ENCODE measurements around the gene FAT1.

FAT1 gene

DNA sequence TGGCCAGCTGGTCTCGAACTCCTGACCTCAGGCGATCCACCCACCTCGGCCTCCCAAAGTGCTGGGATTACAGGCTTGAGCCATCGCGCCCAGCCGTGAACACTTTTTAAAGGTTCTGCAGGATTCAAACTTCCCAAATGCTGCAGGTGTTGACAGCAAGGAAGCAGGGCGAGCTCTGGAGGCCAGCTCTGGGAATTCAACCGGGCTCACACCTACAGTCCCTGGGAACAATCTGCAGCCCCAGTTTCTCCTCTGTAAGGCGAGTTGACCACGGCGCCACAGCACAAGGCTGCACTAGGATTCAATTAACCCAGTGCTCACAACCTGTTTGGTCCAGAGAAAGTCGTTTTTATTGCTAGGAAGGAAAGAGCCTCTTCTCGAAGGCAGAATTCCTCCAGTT, 169.9 kb downstream of the FAT1 start:
- Histone ChIP-seq H4K20me1 (no peaks in the 10 kb centered on the region), H3K9ac (no peak overlapping the region), H3K36me3 (no peaks in the 10 kb centered on the region), H3K27ac (no peak overlapping the region), H3K4me3 (no peak overlapping the region), H3K27me3 (no peaks in the 10 kb centered on the region), H3K9me3 (replicated peaks in 1 of 11) (peaks cover 8 to 16% (median 11%) of the 10 kb centered on the region in 11 experiments; a peak in 19 of 22 replicates), H3K4me1 (peaks cover 0 to 8% (median 0%) of the 10 kb centered on the region in 10 experiments; a peak in 4 of 20 replicates), H3K4me2 (no peak overlapping the region)
- TF ChIP-seq Cebpa-rat (IDR thresholded peaks at IDR 0.05): no peak

DNA sequence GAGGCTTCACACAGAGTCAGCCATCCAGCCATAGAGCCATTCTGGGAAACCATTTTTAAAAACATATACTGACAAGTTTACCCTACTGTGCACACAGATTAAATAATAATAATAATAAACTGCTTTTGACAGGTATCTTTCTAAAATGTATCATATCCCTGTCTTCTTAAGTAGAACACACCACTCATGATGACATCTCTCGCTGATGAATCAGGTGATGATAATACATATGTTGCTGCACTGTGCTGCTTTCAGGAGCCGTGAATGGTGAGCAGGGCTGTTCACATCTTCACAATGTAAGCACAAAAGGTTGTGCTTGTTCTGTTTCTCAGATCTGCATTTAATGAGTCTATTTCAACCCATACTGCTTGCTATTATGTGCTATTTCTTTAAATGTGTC, 171.8 kb downstream of the FAT1 start:
- Histone ChIP-seq H3K27me3 (no peaks in the 10 kb centered on the region), H3K9me3 (replicated peaks in 1 of 11) (peaks cover 8 to 24% (median 19%) of the 10 kb centered on the region in 11 experiments; a peak in 20 of 22 replicates), H3K4me1 (no peaks in the 10 kb centered on the region), H3K4me3 (no peak overlapping the region), H3K27ac (no peak overlapping the region), H3K9ac (no peak overlapping the region), H3K36me3 (no peaks in the 10 kb centered on the region), H3K4me2 (no peak overlapping the region), H4K20me1 (no peaks in the 10 kb centered on the region)
- no peak for TF ChIP-seq Cebpa-rat (IDR thresholded peaks at IDR 0.05)

DNA sequence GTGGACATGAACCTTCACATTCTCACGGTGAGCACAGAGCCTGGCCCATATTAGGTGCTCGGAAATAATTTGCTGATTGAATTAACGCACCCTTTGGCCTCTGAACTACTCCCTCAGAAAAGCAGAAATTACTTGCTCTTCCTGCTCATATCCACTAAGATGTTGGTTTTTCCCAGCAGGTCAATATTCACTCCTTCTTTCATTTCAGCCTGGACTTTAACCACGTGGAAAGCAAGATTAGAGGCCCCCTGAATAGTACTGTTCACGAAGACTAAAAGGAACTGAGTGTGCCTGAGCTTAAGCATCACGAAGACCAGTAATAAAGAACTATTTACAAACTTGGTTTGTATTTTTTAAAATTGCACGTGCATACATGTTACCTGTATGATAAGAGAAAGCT, 178.2 kb downstream of the FAT1 start:
- Histone ChIP-seq H3K4me3 (no peak overlapping the region), H4K20me1 (no peaks in the 10 kb centered on the region), H3K36me3 (no peaks in the 10 kb centered on the region), H3K4me1 (no peaks in the 10 kb centered on the region), H3K9ac (no peak overlapping the region), H3K27me3 (no peaks in the 10 kb centered on the region), H3K27ac (no peak overlapping the region), H3K4me2 (no peak overlapping the region), H3K9me3 (replicated peaks in 1 of 11) (peaks cover 17 to 36% (median 27%) of the 10 kb centered on the region in 11 experiments; a peak in 19 of 22 replicates)
- TF ChIP-seq Cebpa-rat (IDR thresholded peaks at IDR 0.05): no peak

DNA sequence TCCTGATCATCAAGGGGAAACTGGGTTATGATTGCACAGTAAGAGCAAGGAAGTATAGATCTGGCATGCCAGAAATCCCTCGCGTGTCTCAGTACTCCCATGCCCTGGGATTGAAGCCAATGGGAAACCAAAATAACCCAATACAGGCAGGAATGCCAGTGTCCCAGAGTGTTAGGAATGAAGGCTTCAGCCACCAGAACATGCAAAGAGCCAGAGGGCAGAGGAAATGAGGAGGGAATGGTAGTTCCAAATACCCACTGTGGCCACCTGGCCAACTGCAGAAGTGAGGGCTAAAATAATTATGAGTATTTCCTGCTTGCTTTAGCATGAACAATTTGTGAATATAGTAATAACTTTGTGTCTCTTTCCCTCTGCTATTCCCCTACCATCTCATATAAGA, 180.4 kb downstream of the FAT1 start:
- Histone ChIP-seq H3K9me3 (replicated peaks in 1 of 11) (peaks cover 17 to 44% (median 32%) of the 10 kb centered on the region in 11 experiments; a peak in 19 of 22 replicates), H3K27ac (no peak overlapping the region), H3K4me3 (no peak overlapping the region), H3K36me3 (no peaks in the 10 kb centered on the region), H3K27me3 (no peaks in the 10 kb centered on the region), H3K4me2 (no peak overlapping the region), H4K20me1 (no peaks in the 10 kb centered on the region), H3K9ac (no peak overlapping the region), H3K4me1 (no peaks in the 10 kb centered on the region)
- no peak for TF ChIP-seq Cebpa-rat (IDR thresholded peaks at IDR 0.05)

DNA sequence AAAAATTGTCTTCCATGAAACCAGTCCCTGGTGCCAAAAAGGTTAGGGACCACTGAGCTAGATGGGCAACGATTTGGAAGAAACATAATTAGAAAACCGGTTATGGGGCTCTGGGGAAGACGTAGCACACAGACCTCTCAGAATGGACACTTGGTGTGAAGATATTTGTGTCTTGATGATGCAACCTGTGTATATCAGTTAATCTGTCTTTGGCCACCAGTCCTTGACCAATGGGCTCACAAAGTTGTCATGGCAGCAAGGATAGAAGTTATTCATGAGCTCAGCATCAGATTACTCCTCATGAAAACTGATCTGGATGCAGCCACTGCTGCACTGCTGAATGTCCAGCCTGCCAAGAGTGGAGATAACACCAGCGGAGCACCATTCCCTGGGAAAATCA, 181.9 kb downstream of the FAT1 start:
- no peaks in the 10 kb centered on the region for H3K36me3 ChIP-seq
- H3K4me2 ChIP-seq: no peak overlapping the region
- H3K4me1 ChIP-seq: no peaks in the 10 kb centered on the region
- H3K9me3 ChIP-seq (replicated peaks in 1 of 11): peaks cover 16 to 36% (median 24%) of the 10 kb centered on the region in 11 experiments; a peak in 18 of 22 replicates
- no peak overlapping the region for H3K4me3 ChIP-seq
- no peaks in the 10 kb centered on the region for H4K20me1 ChIP-seq
- TF ChIP-seq Cebpa-rat (IDR thresholded peaks at IDR 0.05): no peak
- H3K27ac ChIP-seq: no peak overlapping the region
- H3K27me3 ChIP-seq: no peaks in the 10 kb centered on the region
- no peak overlapping the region for H3K9ac ChIP-seq

- TF ChIP-seq Cebpa-rat (IDR thresholded peaks at IDR 0.05): no peak
- Histone ChIP-seq H3K36me3 (no peaks in the 10 kb centered on the region), H3K4me3 (no peak overlapping the region), H3K9ac (no peak overlapping the region), H3K4me1 (no peaks in the 10 kb centered on the region), H3K27ac (no peak overlapping the region), H3K9me3 (replicated peaks in 1 of 11) (peaks cover 5 to 31% (median 13%) of the 10 kb centered on the region in 11 experiments; a peak in 15 of 22 replicates), H4K20me1 (no peaks in the 10 kb centered on the region), H3K4me2 (no peak overlapping the region), H3K27me3 (no peaks in the 10 kb centered on the region)
These were observed 185.7 kb downstream of the FAT1 start for GRCh38 chr4:186537843-186538521.

Measured in BLaER1 treated with 17β-estradiol and CSF1 and Interleukin-3, amounts not matched to agents 10 nM and 100 nM (cell line).